NT2/D1 (cell line): ENCODE measurements around the gene AGPS.
"Not testable (repeated sequence)": the region's sequence is repeated elsewhere in the genome, so short reads cannot be mapped to it uniquely, and the experiment has no call there.

ENCODE experiments used
- DNase-seq: peaks from one replicate; pipeline ENCODE4 v3.0.0-alpha.2; 2011; ENCODE audit warnings: low read depth, low spot score
- H3K27me3 ChIP-seq: 2 replicates; pipeline ENCODE4 v1.6.0; 2011; ENCODE audit warnings: mild to moderate bottlenecking; ENCODE audit not compliant: insufficient read length, insufficient read depth
- H3K36me3 ChIP-seq: 2 replicates; pipeline ENCODE4 v1.6.1; 2011; ENCODE audit warnings: mild to moderate bottlenecking, low read length, mixed read lengths; ENCODE audit not compliant: insufficient read depth, insufficient read length
- H3K4me1 ChIP-seq: 2 replicates; pipeline ENCODE4 v1.5.1; 2011; ENCODE audit not compliant: insufficient read depth, insufficient read length
- H3K4me3 ChIP-seq: 2 replicates; pipeline ENCODE4 v1.5.1; 2011; ENCODE audit warnings: low read depth; ENCODE audit not compliant: insufficient read length
- H3K9ac ChIP-seq: 2 replicates; pipeline ENCODE4 v1.6.0; 2011; ENCODE audit warnings: low read depth; ENCODE audit not compliant: insufficient read length
- H3K9me3 ChIP-seq: 2 replicates; pipeline ENCODE4 v1.5.1; 2011; ENCODE audit warnings: mild to moderate bottlenecking, low read length; ENCODE audit not compliant: insufficient read depth
- SUZ12 ChIP-seq: IDR thresholded peaks from 2 replicates; pipeline ENCODE4 v1.6.1; 2011; ENCODE audit not compliant: insufficient read length, insufficient read depth; ENCODE audit errors: extremely low read depth
- YY1 ChIP-seq: IDR thresholded peaks from 2 replicates; pipeline ENCODE4 v1.6.1; 2011; ENCODE audit not compliant: insufficient read length, insufficient read depth
- ZNF274 ChIP-seq: IDR thresholded peaks from 2 replicates; pipeline ENCODE4 v1.6.1; 2011; ENCODE audit warnings: mild to moderate bottlenecking, low read depth, low read length

The AGPS gene

DNA sequence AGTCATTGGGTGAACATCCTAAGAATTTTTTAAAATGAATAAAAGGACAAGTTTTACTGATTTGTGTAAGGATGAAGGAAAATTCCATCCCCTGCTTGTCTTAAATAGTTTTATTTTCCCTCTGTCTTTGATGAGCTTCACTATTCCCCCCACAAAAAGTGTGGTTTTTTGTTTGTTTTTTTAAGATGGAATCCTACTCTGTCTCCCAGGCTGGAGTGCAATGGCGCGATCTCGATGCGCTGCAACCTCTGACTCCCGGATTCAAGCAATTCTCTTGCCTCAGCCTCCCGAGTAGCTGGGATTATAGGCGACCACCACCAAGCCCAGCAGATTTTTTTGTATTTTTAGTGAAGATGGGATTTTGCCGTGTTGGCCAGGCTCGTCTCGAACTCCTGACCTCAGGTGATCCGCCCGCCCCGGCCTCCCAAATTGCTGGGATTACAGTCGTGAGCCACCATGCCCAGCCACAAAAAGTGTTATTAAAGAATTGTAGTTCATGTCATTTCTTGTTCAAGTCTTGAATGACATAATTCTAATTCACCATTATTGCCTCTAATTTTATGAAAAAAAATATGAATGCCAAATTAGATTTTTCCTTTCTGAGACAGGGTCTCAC is 91.7 kb downstream of the AGPS start:
- no peak for DNase-seq
- H3K27me3 ChIP-seq: no peaks in the 10 kb centered on the region
- H3K4me3 ChIP-seq: no peak overlapping the region
- no peaks in the 10 kb centered on the region for H3K4me1 ChIP-seq
- no peak overlapping the region for H3K9ac ChIP-seq
- TF ChIP-seq SUZ12 (no peak), ZNF274 (no peak), YY1 (no peak)
- H3K9me3 ChIP-seq: no peaks in the 10 kb centered on the region
- H3K36me3 ChIP-seq: peaks cover 23% of the 10 kb centered on the region

DNA sequence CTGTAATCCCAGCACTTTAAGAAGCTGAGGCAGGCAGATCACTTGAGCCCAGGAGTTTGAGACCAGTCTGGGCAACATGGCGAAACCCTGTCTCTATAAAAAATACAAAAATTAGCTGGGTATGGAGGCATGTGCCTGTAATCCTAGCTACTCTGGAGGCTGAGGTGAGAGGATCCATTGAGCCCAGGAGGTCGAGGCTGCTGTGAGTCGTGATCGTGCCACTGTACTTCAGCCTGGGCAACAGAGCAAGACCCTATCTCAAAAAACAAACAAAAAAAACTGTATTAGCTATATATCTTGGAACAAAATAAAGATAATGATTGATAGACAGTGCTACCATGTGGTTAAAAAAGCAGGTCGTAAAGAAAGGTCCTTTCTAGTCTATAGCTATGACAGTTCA is 93.1 kb downstream of the AGPS start:
- H3K4me3 ChIP-seq, H3K4me1 ChIP-seq, H3K9ac ChIP-seq, H3K9me3 ChIP-seq, H3K27me3 ChIP-seq, DNase-seq: not testable (repeated sequence)
- H3K36me3 ChIP-seq: peaks cover 23% of the 10 kb centered on the region

DNA sequence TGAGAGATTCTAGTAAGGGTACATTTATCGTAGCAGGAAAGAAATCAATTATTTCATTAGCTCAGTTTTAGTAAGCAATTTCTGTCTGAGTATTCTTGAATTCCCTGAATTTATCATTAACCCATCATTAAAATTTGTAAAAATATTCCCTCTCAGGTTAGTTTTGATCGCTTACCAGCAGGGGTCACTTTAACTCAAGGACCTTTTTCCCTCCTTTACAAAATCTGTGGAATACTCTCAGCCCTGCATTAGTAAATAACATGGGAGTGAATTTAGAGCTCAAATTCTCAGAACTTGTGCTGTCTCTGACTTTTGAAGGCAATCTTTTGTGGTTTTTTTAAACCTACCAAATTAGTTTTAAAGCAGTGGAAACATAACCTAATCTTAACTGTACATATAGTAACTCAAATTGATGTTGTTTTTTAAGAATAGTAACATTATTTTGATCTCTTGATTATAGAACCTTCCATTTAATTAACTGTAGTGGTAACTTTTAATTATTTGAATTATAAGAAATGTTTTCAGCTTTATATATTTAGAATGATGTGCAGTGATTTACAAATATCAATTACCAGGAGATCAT is 97.2 kb downstream of the AGPS start:
- no peaks in the 10 kb centered on the region for H3K27me3 ChIP-seq
- H3K4me3 ChIP-seq: no peak overlapping the region
- no peaks in the 10 kb centered on the region for H3K9me3 ChIP-seq
- H3K36me3 ChIP-seq: peaks cover 21% of the 10 kb centered on the region
- peak; percentile 20 for DNase-seq
- H3K4me1 ChIP-seq: no peaks in the 10 kb centered on the region
- no peak overlapping the region for H3K9ac ChIP-seq
- no peak for TF ChIP-seq SUZ12
- TF ChIP-seq ZNF274: no peak
- no peak for TF ChIP-seq YY1

DNA sequence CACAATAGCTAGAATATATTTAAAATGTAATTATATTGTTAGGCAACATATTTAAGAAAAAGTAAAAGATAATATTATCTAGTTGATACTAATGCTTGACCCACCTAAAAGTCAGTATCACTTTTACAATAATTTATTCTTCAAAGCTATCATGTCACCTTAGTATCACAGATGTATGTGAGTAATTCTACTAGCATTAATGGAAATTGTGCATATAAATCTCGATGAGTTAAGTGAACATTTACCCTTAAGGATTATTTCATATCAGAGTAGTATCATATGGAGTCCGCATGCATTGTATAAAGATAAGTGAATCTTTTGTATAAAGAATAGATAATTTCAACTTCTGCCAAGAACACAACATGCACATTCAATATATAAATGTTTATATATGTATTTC is 103.4 kb downstream of the AGPS start:
- TF ChIP-seq ZNF274: no peak
- TF ChIP-seq YY1: no peak
- TF ChIP-seq SUZ12: no peak
- no peaks in the 10 kb centered on the region for H3K4me1 ChIP-seq
- peaks cover 22% of the 10 kb centered on the region for H3K36me3 ChIP-seq
- no peak overlapping the region for H3K9ac ChIP-seq
- DNase-seq: no peak
- no peaks in the 10 kb centered on the region for H3K27me3 ChIP-seq
- H3K9me3 ChIP-seq: no peaks in the 10 kb centered on the region
- H3K4me3 ChIP-seq: no peak overlapping the region

DNA sequence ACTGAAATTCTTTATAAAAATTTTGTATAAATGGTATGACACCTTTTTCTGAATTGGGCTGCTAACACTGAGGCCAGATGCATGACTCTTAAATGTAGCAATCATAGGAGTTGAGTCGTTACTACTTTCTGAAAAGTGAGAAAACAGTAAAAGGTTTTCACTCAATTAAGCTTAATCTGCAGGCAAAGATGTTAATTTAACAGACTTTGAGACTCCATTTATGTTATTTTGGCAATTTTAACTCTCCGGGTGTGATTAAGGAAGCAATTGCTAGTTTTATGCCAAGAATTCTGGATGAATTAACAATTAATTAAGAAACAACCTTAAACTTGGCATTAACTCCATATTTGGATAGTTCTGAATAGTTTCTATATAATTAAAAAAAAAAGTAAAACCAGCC is 104.3 kb downstream of the AGPS start:
- H3K9ac ChIP-seq: no peak overlapping the region
- no peak overlapping the region for H3K4me3 ChIP-seq
- H3K9me3 ChIP-seq: no peaks in the 10 kb centered on the region
- no peak for DNase-seq
- no peaks in the 10 kb centered on the region for H3K4me1 ChIP-seq
- no peaks in the 10 kb centered on the region for H3K27me3 ChIP-seq
- peaks cover 22% of the 10 kb centered on the region for H3K36me3 ChIP-seq
- TF ChIP-seq ZNF274: no peak
- TF ChIP-seq YY1: no peak

DNA sequence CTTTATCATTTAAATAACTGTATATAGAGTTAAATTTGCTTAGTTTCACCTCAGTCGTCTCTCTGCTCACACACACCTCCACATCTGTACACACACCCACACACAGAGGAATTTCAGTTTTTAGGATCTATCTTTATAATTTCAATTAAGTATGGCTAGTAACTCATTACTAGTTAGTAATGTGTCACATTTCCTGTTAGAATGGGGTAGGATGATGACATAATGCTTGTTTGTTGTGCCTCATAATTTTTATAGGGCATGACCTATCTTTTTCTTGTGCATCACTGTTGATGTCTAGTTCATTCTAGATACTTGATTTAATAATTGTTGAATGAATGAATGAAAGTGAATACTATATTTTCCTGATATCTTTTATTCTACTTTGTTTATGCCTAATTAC is 108.6 kb downstream of the AGPS start:
- Histone ChIP-seq H3K27me3 (no peaks in the 10 kb centered on the region), H3K9ac (no peak overlapping the region), H3K4me1 (no peaks in the 10 kb centered on the region), H3K36me3 (peaks cover 16% of the 10 kb centered on the region), H3K4me3 (no peak overlapping the region), H3K9me3 (no peaks in the 10 kb centered on the region)
- no peak for DNase-seq
- TF ChIP-seq YY1 (no peak), SUZ12 (no peak), ZNF274 (no peak)

DNA sequence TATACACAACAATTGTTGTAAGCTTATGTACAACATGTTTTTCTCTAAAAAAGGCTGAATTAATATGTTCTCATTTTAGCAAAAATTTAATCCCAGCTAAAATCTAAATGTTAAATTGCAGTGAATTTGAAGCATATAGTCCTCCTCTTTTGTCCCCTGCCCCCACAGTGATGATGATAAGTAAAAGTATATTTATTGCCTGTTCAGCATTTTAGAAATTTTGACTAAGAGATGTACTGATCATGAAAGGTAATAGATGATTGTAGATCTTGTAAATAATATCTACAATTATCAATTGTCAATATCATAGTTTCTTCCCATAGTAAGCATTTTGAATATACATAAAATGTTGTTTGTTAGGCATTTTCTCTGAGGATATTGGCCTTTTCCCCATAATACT is 113.9 kb downstream of the AGPS start:
- no peak for DNase-seq

DNA sequence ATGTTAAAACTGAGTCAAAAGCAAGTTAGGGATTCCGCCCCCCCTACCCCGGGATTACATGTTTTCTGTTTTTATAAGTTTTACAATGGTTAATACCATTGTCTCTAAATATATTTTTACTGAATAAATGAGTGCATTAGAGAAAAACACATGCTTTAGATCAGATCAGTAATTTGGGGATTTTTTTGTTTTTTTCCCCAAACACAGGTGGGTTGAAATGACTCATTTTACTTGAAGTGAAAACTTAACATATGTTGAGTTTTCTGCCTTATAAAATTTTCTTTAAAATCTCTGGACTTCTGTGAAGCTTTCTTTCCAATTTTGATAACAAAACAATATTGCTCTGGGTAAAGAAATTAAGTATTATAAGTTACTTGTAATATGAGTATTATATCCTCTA is 114.4 kb downstream of the AGPS start:
- no peak overlapping the region for H3K4me3 ChIP-seq
- peaks cover 28% of the 10 kb centered on the region for H3K36me3 ChIP-seq
- no peaks in the 10 kb centered on the region for H3K4me1 ChIP-seq
- no peak overlapping the region for H3K9ac ChIP-seq
- H3K27me3 ChIP-seq: no peaks in the 10 kb centered on the region
- no peaks in the 10 kb centered on the region for H3K9me3 ChIP-seq
- no peak for TF ChIP-seq SUZ12
- no peak for TF ChIP-seq YY1
- no peak for TF ChIP-seq ZNF274
- DNase-seq: no peak

More for the DNA sequence above, 113.9 kb downstream of the AGPS start:
- H3K4me3 ChIP-seq: no peak overlapping the region
- no peaks in the 10 kb centered on the region for H3K27me3 ChIP-seq
- H3K36me3 ChIP-seq: peaks cover 28% of the 10 kb centered on the region
- H3K4me1 ChIP-seq: no peaks in the 10 kb centered on the region
- H3K9ac ChIP-seq: no peak overlapping the region
- TF ChIP-seq SUZ12 (no peak), YY1 (no peak), ZNF274 (no peak)
- no peaks in the 10 kb centered on the region for H3K9me3 ChIP-seq
